Activated T-cell treated with anti-CD3 and anti-CD28 coated beads for 4 hours (primary cell): Measurements from ENCODE around the gene RHEBL1.
A peak's percentile ranks its signal among the peaks of the same experiment; 100 is the strongest.
"Not testable (repeated sequence)": the region's sequence is repeated elsewhere in the genome, so short reads cannot be mapped to it uniquely, and the experiment has no call there.

Experiments used
- DNase-seq: peaks from one replicate; pipeline ENCODE4 v3.0.0-alpha.2; 2020

The RHEBL1 gene

DNA sequence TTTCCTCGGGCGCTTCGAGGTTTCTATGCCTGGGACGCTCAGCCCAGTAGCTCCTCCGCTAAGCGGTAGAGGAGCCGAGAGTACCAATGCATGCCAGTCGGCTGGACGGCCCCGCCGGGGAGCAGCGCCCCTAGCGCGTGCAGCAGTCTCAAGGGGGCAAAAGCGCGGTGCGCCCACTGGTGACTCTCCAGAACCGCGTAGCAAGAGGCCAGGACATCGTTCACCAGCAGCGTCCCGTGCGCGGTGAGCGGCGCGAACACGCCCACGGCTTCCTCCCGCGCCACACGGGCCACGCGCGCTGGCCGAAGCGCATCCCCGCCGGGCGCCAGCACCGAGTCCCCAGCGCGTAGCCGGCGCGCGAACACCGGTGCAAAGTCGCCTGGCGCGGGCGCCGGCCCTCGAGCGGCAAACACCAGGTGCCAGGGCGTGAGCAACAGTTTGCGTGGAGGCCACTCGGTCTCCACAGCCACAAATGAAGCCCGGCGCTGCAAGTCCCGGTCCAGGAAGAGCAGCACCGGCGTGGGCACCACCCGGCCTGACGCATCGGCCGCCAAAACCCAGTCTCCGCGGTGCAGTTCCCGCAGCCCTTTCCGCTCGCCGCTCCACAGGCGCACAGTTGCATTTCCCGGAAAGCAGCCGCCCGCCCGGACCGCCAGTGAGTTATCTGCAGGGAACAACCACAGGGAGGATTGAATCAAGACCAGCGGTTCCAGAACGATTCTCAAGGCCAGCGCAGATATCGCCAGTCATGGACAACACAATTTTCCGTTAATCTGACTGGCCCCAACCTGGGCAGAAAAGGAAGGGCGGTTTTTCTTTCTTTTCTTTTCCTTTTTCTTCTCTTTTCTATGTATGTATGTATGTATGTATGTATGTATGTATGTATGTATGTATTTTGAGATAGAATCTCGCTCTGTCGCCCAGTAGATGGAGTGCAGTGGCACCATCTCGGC is 20.3 kb upstream of the RHEBL1 start:
- no peak for DNase-seq

DNA sequence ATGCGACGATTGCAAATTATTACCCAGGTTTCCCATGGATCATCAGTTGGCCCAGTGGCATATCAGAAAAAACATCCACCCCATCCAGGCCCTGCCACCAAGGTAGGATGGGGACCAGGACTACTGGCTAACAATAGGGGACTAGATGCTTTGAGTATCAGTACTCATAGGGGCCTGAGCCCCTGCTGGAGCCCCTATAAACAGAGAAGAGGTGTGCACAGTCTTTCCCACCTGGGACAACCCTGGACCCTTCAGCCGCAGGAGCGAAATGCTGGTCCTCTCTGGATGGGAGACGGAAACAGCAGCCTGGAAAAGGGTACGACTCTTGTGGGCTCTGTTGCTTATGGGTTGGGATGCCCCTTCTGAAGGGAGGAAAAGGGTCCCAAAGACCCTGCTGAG is 19.2 kb upstream of the RHEBL1 start:
- no peak for DNase-seq

DNA sequence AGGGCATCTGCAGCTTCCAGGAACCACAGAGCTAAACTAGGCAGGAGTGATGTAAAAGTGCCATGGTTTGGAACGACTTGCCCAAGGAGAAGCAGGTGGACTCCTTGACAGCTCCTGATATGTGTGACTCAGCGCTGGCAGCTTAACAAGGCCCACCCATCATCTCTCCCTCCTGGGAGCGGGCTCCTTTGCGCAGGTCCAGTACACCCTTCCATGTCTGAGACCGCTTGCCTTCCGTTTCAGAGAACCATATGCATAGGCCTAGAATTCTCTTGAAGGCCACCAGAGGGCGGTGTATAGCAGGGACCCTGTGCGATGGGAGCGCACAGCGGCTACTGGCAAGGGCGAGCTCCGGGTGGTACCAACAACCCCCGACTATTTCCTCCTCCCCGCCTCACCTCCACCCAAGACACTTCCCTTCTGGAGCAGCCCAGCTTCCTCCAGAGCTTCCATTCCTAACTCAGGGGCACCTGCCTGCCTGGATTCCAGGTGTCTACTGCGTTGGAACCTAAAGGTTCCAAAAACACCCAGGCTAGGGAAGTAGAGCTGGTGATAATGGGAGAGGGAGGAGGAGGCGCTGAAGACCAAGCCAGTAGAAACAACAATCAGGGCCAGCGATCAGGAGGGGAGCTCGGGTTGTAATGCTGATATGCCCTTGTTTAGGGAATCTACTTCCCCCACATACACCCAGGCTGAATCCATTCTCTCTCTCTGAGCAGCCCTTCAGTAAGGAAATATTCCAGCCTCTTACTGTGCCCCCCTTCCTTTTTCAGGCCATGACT is 18.6 kb upstream of the RHEBL1 start:
- DNase-seq = peak; percentile 64

DNA sequence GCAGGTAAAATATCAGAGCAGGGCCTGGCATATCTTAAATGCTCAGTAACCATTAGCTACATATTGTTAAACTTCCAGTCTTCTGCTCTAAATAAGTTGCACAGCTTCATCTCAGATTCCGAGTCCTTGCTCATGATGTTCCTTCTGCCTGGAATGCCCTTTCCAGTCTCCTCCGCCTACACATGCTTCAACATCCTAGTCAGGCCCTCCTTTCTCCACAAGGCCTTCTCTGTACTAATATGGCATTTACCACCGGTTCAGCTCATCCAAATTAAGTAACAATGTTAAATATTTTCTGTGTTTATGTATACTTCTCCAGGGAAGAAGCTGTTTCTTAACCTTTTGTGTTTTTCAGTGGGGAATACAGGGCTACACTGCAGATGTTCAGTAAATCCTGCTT is 16.3 kb upstream of the RHEBL1 start:
- DNase-seq = no peak

DNA sequence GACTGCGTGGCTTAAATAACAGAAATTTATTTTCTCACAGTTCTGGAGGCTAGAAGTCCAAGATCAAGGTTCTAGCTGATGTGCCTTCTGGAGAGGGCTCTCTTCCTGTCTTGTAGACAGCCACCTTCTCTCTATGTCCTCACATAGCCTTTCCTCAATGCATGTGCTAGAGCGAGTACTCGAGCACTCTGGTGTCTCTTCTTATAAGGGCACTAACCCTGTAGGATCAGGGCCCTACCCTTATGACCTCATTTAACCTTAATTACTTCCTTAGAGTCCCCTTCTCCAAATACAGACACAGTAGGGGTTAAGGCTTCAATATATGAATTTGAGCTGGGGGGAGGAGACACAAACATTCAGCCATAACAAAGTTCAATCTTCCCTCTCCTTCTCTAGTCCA is 14.7 kb upstream of the RHEBL1 start:
- DNase-seq = no peak

DNA sequence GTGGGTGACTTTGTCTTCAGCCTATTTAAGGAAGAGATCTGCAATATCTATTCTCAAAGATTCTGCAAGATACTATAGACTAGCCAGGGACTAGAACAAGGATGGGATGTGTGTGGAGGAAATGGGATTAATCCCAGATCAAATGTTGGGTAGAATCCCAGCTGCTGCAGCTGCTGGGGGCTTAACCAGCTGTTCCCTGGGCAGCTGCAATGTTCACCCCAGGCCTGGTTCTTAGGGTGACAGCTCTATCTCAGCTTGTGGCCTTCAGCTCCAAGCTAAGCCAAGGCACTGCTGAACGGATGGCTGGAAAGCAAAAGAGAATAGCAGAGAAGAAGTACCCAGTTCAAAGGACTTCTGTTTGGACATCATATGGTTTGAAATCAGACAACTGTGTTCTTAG is 10.0 kb upstream of the RHEBL1 start:
- no peak for DNase-seq

DNA sequence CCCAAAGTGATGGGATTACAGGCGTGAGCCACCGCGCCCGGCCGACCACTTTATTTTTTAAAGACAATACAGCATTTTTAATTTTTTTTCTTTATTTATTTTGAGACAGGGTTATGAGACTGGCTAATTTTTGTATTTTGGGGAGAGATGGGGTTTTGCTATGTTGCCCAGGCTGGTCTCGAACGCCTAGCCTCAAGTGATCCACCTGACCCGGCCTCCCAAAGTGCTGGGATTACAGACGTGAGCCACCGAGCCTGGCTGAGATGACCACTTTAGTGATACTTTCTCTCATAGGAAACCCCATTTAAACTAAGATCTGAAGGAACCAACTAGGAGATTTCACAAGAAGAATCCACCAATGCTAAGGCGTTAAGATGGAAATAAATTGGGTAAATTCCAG is 1.2 kb upstream of the RHEBL1 start:
- DNase-seq = no peak

DNA sequence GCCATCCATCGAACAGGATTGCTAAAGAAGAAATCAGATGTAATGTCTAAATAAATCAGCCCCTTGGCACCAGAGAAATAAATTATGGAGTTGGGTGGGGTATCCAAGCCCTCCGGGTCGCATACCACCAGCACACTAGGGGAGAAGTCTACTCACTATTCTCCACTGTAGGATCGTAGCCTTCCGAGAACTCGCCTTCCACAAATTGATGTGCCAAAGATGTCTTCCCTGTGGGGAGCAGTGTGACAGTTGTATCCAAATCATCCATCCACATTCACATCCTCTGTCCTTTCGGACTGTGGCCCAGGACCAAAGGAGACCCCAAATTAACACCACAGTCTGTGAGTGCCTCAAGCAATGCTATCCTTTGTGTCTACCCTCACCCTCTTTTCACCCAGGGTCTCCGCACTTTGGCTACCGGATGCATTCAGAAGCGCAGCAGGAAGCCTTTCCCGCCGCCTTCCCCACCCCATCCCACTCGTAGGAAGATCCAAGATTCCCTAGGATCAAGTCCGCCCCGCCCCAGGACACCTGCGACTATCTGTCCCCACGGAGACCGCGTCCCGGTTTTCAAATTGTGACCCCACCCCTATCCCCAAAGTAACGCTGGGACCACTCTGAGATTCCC is 786 bp downstream of the RHEBL1 start:
- no peak for DNase-seq

DNA sequence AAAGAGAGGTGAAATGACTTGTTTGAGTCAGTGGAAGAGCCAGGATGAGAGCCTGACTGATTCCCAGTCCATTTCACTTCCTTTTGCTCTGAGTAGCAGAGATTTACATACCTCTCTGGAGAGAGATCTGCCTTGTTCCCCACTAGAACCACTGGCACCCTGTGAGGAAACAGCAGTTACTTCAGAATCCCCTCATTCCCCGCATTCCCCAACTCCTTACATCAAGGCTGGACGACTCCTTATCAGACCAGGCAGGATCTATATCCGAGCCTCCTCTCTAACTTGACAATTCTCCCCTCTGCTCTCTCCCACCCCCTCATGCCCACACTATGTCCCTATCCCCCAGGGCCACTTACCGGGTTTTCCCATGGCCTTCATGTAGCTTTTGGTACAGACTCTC is 3.7 kb downstream of the RHEBL1 start:
- no peak for DNase-seq

DNA sequence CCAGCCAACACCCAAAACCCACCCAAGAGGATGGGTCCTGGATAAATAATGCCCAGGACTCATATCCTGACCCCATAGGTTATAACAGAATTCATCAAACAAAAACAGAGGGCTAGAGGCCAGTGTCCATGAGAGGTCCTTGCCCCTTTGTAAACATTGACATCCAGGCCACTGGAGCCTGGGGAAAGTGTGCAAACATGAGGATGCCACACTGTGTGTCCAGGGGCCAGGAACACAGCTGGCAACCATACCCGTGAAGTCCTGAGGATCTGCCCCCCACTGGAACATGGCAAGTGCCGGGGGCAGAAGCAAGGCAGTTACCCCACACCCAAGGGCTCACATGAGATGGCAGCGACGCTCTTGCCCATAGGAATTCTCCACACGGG is 5.0 kb downstream of the RHEBL1 start:
- no peak for DNase-seq

DNA sequence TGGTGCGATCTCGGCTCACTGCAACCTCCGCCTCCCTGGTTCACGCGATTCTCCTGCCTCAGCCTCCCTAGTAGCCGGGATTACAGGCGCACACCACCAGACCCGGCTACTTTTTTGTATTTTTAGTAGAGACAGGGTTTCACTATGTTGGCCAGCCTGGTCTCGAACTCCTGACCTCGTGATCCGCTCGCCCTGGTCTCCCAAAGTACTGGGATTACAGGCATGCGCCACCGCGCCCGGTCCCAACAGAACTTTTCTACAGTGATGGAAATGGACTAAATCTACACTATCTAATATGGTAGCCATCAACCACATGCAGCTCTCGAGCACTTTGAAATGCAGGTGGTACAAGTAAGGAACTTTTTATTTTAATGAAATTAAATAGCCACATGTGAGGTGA is 7.9 kb downstream of the RHEBL1 start:
- not testable (repeated sequence) for DNase-seq

DNA sequence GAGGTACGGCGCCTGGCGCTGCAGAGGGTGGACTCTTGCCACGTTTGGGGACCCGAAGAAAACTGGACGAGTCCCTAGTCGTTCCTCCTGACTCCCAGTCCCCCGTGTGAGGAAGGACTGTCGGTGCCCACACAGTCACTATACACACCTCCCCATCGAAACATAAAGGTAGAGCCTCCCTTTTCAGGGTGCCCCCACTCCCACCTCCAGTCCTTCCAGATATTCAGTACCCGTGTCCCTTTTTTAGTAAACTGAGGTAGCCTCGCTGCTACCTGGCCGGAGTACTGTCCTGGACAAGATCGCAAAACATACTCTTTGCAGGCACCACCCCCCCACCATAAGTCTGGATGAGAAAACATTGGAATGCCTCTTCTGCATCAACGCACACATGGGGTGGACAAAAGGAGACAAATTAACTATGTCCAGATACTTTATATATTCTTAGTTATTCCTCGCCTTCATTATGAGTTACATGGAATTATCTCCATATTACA is 8.6 kb downstream of the RHEBL1 start:
- DNase-seq = no peak

DNA sequence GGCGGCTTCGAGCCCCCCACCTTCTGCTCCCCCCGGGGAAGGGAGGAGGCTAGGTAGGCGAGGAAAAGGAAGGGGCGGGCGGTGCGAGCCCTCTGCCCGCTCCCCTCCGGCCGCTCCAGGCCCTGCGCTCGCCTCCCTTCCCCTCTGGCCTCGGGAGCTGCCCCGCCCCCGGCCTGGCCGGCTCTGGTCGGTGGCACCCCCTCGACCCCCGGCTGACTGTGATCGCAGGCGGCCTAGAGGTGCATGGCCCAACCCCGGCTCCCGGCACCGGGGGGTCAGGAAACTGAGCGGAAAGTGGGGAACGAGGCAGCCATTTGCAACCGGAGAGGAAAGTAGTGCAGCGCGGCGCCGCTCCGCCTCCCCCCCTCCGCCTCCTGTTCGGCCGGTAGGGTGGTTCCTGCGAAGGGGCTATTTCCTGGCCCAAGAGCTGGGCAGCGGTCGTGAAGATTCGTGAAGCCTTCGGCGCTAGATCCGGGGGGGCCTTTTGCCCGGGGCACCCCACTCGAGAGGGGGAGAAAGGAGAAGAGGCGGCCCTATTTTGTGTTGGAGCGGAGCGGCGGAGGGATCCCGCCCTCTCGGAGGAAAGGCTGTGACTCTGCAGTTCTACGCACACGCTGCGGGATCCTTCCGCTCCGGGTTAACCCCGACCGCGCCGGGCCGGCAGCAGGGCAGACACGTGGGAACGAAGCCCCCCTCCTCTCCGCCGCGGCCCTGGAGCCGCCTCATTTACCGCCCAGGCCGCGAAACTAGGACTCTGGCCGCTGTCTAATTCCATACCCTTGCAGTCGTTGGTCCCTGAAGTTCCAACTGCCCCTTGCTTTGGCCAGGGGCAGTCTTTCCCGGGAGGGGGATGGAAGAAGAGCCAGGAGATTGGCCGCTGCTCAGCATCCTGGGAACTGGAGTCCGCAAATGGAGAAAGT is 9.3 kb downstream of the RHEBL1 start, which contains the start of gene KMT2D:
KMT2D (minus strand) TSS at position 558 of the 920 bp plus-strand sequence. CDS start 5,470 bp downstream, outside the sequence.
- peak; percentile 79 for DNase-seq

DNA sequence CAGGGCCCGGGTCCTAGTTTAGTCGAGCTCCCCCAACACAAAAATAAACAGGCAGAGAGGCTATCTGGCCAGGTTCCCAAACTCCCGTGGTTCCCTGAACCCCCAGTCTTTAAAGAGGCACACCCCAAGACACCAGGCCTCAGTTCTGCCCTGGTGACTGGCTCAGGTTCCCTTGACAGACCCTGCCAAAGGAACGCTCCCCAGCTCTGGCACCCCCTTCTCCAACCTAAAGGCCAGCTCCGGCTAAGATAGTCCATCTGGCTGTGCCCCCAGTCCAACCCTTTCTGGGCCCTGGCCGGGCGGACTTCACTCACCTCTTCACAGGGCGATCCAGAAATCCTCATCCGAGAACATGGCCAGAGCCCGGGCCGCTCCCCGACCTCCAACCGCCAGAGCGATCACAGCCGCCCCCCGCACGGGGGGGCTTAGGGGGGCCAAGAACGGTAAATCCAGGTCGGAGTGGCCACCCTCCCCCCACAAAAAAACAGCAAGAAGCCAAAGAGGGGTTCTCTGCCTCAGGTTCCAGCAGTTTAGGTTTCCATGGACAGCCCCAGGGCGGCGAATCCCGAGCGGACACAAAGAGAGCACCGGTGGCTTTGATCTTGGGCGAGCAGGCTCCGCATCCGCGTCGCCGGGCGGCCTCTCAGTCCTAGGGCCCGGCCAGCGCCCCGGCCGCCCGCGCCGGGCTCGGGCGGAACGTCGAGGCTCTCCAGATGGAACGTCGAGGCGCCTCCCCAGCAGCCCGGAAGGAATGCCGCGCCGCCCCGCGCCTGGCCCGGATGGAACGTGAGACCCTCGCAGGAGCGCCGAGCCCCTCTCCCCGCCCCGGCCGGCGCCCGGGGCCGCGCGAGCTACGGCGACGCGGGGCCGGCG is 10.2 kb downstream of the RHEBL1 start:
- DNase-seq = no peak

DNA sequence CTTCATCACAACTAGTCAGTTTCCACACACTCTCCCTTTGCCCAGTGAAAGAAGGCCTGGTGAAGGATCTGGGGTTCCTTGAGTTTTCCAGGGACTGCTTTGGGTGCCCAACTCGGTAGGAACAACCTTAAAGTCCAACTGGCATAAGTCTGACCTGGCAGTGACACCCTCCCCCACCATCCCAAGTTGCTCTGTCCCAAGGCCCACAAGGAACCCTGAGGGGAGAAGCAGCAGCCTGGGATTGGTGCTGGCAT is 10.8 kb downstream of the RHEBL1 start:
- no peak for DNase-seq

DNA sequence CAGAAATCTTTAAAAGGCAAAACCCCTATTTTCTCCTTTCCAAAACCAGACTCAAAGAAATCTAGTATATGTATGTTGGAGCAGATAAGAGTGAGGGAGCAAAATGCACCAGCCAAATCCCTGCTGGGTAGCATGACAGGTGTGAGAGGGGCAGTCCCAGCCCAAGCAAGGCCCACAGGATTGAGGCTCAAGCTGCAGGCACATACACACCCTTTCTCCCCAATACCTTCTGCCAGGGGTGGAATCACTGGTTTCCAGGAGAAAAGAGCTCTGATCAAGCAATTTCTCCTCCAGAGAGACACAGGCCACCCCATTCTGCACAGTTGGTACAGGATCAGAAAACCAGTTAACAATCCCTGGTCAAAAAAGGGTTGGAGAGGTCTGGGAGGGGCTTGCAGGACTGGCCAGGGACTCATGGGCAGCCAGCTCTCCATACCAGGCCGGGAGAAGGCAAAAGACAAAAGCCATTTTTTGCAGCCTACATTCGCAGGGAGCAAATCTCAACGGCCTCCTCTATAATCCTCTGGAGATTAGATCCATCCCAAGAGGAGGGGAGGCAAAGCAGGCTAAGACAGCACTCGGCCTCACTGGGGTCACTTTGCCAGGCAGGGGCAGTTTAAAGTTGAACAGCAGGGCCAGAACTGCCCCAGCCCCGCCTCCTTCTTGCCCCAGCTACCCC is 11.3 kb downstream of the RHEBL1 start:
- no peak for DNase-seq

DNA sequence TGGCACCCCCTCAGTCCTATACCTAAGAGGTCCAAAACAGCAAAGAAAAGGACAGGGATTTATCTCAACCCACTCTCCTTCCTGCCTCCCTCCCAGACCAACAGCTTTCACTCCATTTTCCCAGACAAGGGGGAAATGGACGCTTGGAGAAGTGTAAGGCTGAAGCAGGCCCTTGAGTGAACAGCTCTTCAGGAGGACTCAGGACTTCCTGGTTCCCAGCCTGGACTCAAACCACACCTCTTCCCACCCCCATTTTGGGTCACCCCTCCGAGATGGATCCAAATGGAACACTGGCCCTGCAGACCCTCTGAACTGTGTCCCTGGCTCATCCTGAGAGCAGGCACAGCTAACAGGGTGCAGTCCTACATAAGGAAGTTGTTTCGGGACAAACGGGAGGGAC is 11.9 kb downstream of the RHEBL1 start:
- no peak for DNase-seq

DNA sequence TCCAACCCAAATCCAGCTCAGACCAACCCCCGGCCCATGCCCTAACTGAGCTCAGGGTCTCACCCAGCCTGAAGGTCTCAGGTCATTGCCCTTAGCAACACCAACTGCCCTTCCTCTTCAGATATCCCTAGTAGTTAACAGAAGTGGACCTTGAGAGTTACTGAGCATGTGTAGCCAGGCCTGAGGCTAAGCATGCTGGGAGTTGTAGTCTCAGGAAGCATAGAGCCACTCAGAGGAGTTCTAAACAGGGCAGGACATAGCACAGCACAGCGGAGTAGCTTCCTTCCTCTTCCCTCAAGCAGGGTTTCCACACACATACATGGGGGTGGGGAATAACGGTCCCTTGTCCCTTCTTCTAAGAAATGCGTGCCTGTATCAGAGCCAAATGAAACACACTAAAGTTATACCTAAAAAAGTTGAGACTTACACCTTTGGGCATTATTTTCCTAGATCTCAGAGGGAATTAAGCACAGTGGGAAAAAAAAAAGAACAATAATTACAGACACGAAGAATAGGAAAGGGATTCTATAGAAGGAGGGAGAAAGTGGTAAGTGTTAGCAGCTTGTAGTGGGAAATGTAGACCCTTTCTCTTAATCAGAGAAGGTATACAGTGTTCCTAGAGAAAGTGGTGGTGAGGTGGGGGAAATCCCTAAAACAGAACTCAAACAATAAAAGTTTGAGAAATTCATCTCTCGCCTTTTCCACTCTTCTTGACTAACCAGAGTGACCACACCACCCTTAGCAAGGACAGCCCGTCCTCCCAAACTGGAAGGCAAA is 13.6 kb downstream of the RHEBL1 start:
- DNase-seq = peak; percentile 34

DNA sequence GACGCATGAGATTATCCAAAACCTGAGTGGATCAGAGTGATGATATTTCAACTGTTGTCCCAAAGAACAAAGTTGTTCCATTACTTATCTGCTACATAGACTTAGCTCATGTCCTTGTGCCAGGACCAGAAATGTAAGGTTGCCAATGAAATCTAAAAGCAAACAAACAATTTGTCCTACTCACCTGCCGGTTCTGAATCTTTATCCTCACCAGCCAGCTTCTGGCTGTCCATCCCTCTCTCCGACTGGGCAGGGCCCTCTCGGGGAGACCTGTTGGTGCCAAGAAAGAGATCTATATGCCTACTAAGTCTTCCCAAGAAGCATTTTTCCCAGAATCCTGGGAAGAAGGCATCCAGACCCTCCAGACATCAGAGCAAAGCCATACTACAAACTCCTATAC is 14.7 kb downstream of the RHEBL1 start:
- no peak for DNase-seq

DNA sequence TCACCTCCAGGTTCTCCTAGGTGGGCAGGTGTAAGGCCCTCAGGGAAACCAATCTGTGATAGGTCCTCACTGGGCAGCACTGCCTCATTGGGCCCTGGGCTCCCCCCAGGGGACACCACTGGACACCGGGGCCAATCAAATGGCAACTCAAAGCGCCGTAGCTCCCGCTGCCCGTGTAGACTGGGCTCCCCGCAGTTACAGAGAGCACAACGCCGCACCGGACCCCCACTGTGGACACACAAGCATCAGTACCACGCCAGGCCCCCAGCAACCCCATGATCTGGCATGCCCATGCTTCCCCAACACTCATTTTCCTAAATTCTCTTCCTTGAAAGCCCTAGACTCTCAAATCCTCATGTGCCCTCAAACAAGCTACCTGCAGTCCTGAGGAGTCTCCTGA is 15.3 kb downstream of the RHEBL1 start:
- DNase-seq = no peak
